ENCODE measurements around the gene RPL15. TPM values are rescaled to one million over a fixed set of nuclear protein-coding genes. Genes with fewer than 3 reads are reported as not detected.

The RPL15 gene
- total and polyA plus RNA-seq, 2 donors, result 2,735 to 3,715 TPM

- Histone ChIP-seq H3K4me1 (ENCODE audit: insufficient read depth) (no peaks in the 10 kb centered on the region), H3K36me3 (ENCODE audit: insufficient read depth) (no peaks in the 10 kb centered on the region), H3K27ac (ENCODE audit: low read depth) (no peak overlapping the region), H3K4me3 (ENCODE audit: low read depth, low read length) (no peak overlapping the region)
- 81% methylated on average over 3 of the region's 3 CpGs for WGBS
- DNase-seq (ENCODE audit: extremely low spot score), result no peak
These were observed 9.8 kb downstream of the RPL15 start for GRCh38 chr3:23926736-23927135.

- no peak overlapping the region for H3K27ac ChIP-seq (ENCODE audit: low read depth)
- H3K4me3 ChIP-seq (ENCODE audit: low read depth, low read length), result no peak overlapping the region
- no peak for DNase-seq (ENCODE audit: extremely low spot score)
- WGBS, result 82% methylated on average over 8 of the region's 8 CpGs
- H3K4me1 ChIP-seq (ENCODE audit: insufficient read depth), result no peaks in the 10 kb centered on the region
- H3K36me3 ChIP-seq (ENCODE audit: insufficient read depth), result no peaks in the 10 kb centered on the region
These were observed 11.6 kb downstream of the RPL15 start for GRCh38 chr3:23928524-23928923.

GRCh38 chr3:23931597-23931996 is 14.7 kb downstream of the RPL15 start:
- WGBS, result 68% methylated on average over 3 of the region's 3 CpGs

GRCh38 chr3:23932571-23932970 is 15.6 kb downstream of the RPL15 start:
- Histone ChIP-seq H3K4me1 (ENCODE audit: insufficient read depth) (no peaks in the 10 kb centered on the region), H3K27ac (ENCODE audit: low read depth) (no peak overlapping the region), H3K4me3 (ENCODE audit: low read depth, low read length) (no peak overlapping the region), H3K36me3 (ENCODE audit: insufficient read depth) (no peaks in the 10 kb centered on the region)
- 79% methylated on average over 4 of the region's 4 CpGs for WGBS
- DNase-seq (ENCODE audit: extremely low spot score), result no peak

More at GRCh38 chr3:23931597-23931996, 14.7 kb downstream of the RPL15 start:
- H3K36me3 ChIP-seq (ENCODE audit: insufficient read depth), result no peaks in the 10 kb centered on the region
- H3K4me1 ChIP-seq (ENCODE audit: insufficient read depth), result no peaks in the 10 kb centered on the region
- no peak for DNase-seq (ENCODE audit: extremely low spot score)
- H3K27ac ChIP-seq (ENCODE audit: low read depth), result no peak overlapping the region
- no peak overlapping the region for H3K4me3 ChIP-seq (ENCODE audit: low read depth, low read length)

- Histone ChIP-seq H3K36me3 (ENCODE audit: insufficient read depth) (no peaks in the 10 kb centered on the region), H3K4me1 (ENCODE audit: insufficient read depth) (no peaks in the 10 kb centered on the region), H3K4me3 (ENCODE audit: low read depth, low read length) (no peak overlapping the region), H3K27ac (ENCODE audit: low read depth) (no peak overlapping the region)
- 66% methylated on average over 4 of the region's 4 CpGs for WGBS
- DNase-seq (ENCODE audit: extremely low spot score), result no peak
These were observed 17.3 kb downstream of the RPL15 start for GRCh38 chr3:23934253-23934652.

GRCh38 chr3:23937296-23937695 is 20.4 kb downstream of the RPL15 start:
- WGBS, result 82% methylated on average over 1 of the region's 1 CpG
- Histone ChIP-seq H3K27ac (ENCODE audit: low read depth) (no peak overlapping the region), H3K4me1 (ENCODE audit: insufficient read depth) (no peaks in the 10 kb centered on the region)

GRCh38 chr3:23938688-23939087 is 21.8 kb downstream of the RPL15 start:
- no peaks in the 10 kb centered on the region for H3K36me3 ChIP-seq (ENCODE audit: insufficient read depth)
- no peak for DNase-seq (ENCODE audit: extremely low spot score)
- H3K4me1 ChIP-seq (ENCODE audit: insufficient read depth), result no peaks in the 10 kb centered on the region
- no peak overlapping the region for H3K27ac ChIP-seq (ENCODE audit: low read depth)
- no peak overlapping the region for H3K4me3 ChIP-seq (ENCODE audit: low read depth, low read length)

More at GRCh38 chr3:23937296-23937695, 20.4 kb downstream of the RPL15 start:
- Histone ChIP-seq H3K4me3 (ENCODE audit: low read depth, low read length) (no peak overlapping the region), H3K36me3 (ENCODE audit: insufficient read depth) (no peaks in the 10 kb centered on the region)
- no peak for DNase-seq (ENCODE audit: extremely low spot score)

- 89% methylated on average over 5 of the region's 5 CpGs for WGBS
- no peak overlapping the region for H3K4me3 ChIP-seq (ENCODE audit: low read depth, low read length)
- H3K36me3 ChIP-seq (ENCODE audit: insufficient read depth), result no peaks in the 10 kb centered on the region
- no peak overlapping the region for H3K27ac ChIP-seq (ENCODE audit: low read depth)
- no peaks in the 10 kb centered on the region for H3K4me1 ChIP-seq (ENCODE audit: insufficient read depth)
- no peak for DNase-seq (ENCODE audit: extremely low spot score)
These were observed 23.8 kb downstream of the RPL15 start for GRCh38 chr3:23940775-23941174.

GRCh38 chr3:23941440-23941839 is 24.5 kb downstream of the RPL15 start:
- H3K27ac ChIP-seq (ENCODE audit: low read depth), result no peak overlapping the region
- no peak for DNase-seq (ENCODE audit: extremely low spot score)
- WGBS, result 87% methylated on average over 4 of the region's 4 CpGs
- no peak overlapping the region for H3K4me3 ChIP-seq (ENCODE audit: low read depth, low read length)
- no peaks in the 10 kb centered on the region for H3K4me1 ChIP-seq (ENCODE audit: insufficient read depth)
- no peaks in the 10 kb centered on the region for H3K36me3 ChIP-seq (ENCODE audit: insufficient read depth)

- DNase-seq (ENCODE audit: extremely low spot score), result no peak
- no peak overlapping the region for H3K4me3 ChIP-seq (ENCODE audit: low read depth, low read length)
- 89% methylated on average over 11 of the region's 11 CpGs for WGBS
These were observed 25.6 kb downstream of the RPL15 start for GRCh38 chr3:23942546-23942945.

GRCh38 chr3:23944007-23944783 is 27.3 kb downstream of the RPL15 start:
- Histone ChIP-seq H3K27ac (ENCODE audit: low read depth) (no peak overlapping the region), H3K4me1 (ENCODE audit: insufficient read depth) (no peaks in the 10 kb centered on the region), H3K36me3 (ENCODE audit: insufficient read depth) (no peaks in the 10 kb centered on the region), H3K4me3 (ENCODE audit: low read depth, low read length) (peak overlapping the region; percentile 98)
- WGBS, result 11% methylated on average over 13 of the region's 13 CpGs
- no peak for DNase-seq (ENCODE audit: extremely low spot score)

More at GRCh38 chr3:23942546-23942945, 25.6 kb downstream of the RPL15 start:
- H3K4me1 ChIP-seq (ENCODE audit: insufficient read depth), result no peaks in the 10 kb centered on the region
- H3K27ac ChIP-seq (ENCODE audit: low read depth), result no peak overlapping the region
- no peaks in the 10 kb centered on the region for H3K36me3 ChIP-seq (ENCODE audit: insufficient read depth)

- WGBS, result under 1% methylated on average over 88 of the region's 88 CpGs
- H3K4me3 ChIP-seq (ENCODE audit: low read depth, low read length), result peak within 1 kb of the TSS; percentile 98
- DNase-seq (ENCODE audit: extremely low spot score), result no peak
These were observed 28.1 kb downstream of the RPL15 start, which contains the start of gene NR1D2 for GRCh38 chr3:23944861-23945662. Gene NR1D2 (plus strand): TSS chr3:23945286. CDS start chr3:23945579, 293 bp downstream.

GRCh38 chr3:23945663-23945912 is 28.7 kb downstream of the RPL15 start:
- no peaks in the 10 kb centered on the region for H3K36me3 ChIP-seq (ENCODE audit: insufficient read depth)
- peaks cover 4% of the 10 kb centered on the region for H3K4me1 ChIP-seq (ENCODE audit: insufficient read depth)
- DNase-seq (ENCODE audit: extremely low spot score), result no peak
- peak overlapping the region; percentile 98 for H3K4me3 ChIP-seq (ENCODE audit: low read depth, low read length)
- under 1% methylated on average over 38 of the region's 39 CpGs for WGBS
- peak overlapping the region; percentile 98 for H3K27ac ChIP-seq (ENCODE audit: low read depth)

More at GRCh38 chr3:23944861-23945662, 28.1 kb downstream of the RPL15 start, which contains the start of gene NR1D2:
- Histone ChIP-seq H3K4me1 (ENCODE audit: insufficient read depth) (peaks cover 2% of the 10 kb centered on the region), H3K36me3 (ENCODE audit: insufficient read depth) (no peaks in the 10 kb centered on the region), H3K27ac (ENCODE audit: low read depth) (peak within 1 kb of the TSS; percentile 98)

Measured in urinary bladder (tissue), 4 donors.